IMR-90 (cell line): ENCODE results near the gene USH2A. TPM values are rescaled to one million over a fixed set of nuclear protein-coding genes. Genes with fewer than 3 reads are reported as not detected.

Experiments used
- ATAC-seq: fragments of 200-7000 bp; cut with Tn5 transposase; 2 replicates; pipeline ENCODE4 v1.9.1; 2020; ENCODE audit warnings: low read depth, mild to moderate bottlenecking, moderate library complexity
- BruUV-seq: library from RNA; stranded (reverse); fragments of 400-500 nt; replicated peaks from 2 replicates; lab custom pipeline; 2021; lab: Mats Ljungman, UMichigan
- CTCF ChIA-PET: fragments of 300-600 bp; formaldehyde crosslinking; extraction: SDS; loops from one replicate; lab custom pipeline; 2021; ENCODE audit warnings: antibody characterized with exemption; lab: Yijun Ruan, JAX
- POLR2A ChIA-PET: fragments of 300-600 bp; sonication (Branson Sonifier 250); formaldehyde crosslinking; loops from one replicate; lab custom pipeline; 2022; ENCODE audit warnings: antibody characterized with exemption; ENCODE audit not compliant: unreplicated experiment; lab: Charles Lee
- DNase-seq: peaks from one replicate; pipeline ENCODE4 v3.0.0; 2013
- H2AFZ ChIP-seq: replicated peaks from 2 replicates; pipeline ENCODE3; 2013; ENCODE audit warnings: low read length, mild to moderate bottlenecking; ENCODE audit not compliant: poor library complexity
- H2AK5ac ChIP-seq: 2 replicates; pipeline ENCODE4 v1.6.1; 2013; ENCODE audit warnings: low read depth, low read length, inconsistent platforms
- H2AK9ac ChIP-seq: replicated peaks from 2 replicates; pipeline ENCODE3; 2013; ENCODE audit warnings: mild to moderate bottlenecking, low read depth, low read length, moderate library complexity; ENCODE audit not compliant: poor library complexity
- H2BK120ac ChIP-seq: 2 replicates; pipeline ENCODE4 v1.6.1; 2013; ENCODE audit warnings: low read depth, low read length, inconsistent platforms
- H2BK15ac ChIP-seq: 3 replicates; pipeline ENCODE4 v1.6.1; 2013; ENCODE audit warnings: low read depth, low read length, inconsistent platforms
- H2BK20ac ChIP-seq: 2 replicates; pipeline ENCODE4 v1.6.1; 2013; ENCODE audit warnings: low read depth, mild to moderate bottlenecking, inconsistent platforms, low read length, moderate library complexity
- H2BK5ac ChIP-seq: 2 replicates; pipeline ENCODE4 v1.6.1; 2013; ENCODE audit warnings: mild to moderate bottlenecking, low read depth, low read length, inconsistent platforms; ENCODE audit not compliant: poor library complexity, severe bottlenecking
- H3K14ac ChIP-seq: replicated peaks from 2 replicates; pipeline ENCODE4 v1.6.1; 2013; ENCODE audit warnings: low read depth, low read length, inconsistent platforms
- H3K18ac ChIP-seq: 2 replicates; pipeline ENCODE4 v1.6.1; 2013; ENCODE audit warnings: low read depth, low read length, control low read depth
- H3K23ac ChIP-seq: 2 replicates; pipeline ENCODE4 v1.6.1; 2013; ENCODE audit warnings: low read depth, low read length, inconsistent platforms
- H3K27ac ChIP-seq: 2 replicates; pipeline ENCODE4 v1.5.1; 2013; ENCODE audit warnings: mild to moderate bottlenecking, control low read depth, low read length; ENCODE audit not compliant: insufficient read depth
- H3K27me3 ChIP-seq: 2 replicates; pipeline ENCODE4 v1.6.1; 2013; ENCODE audit warnings: low read length; ENCODE audit not compliant: control insufficient read depth, insufficient read depth
- H3K36me3 ChIP-seq: 2 replicates; pipeline ENCODE4 v1.6.1; 2013; ENCODE audit warnings: low read length, mixed read lengths; ENCODE audit not compliant: control insufficient read depth, insufficient read depth
- H3K4ac ChIP-seq: 2 replicates; pipeline ENCODE4 v1.6.1; 2013; ENCODE audit warnings: low read depth, low read length, inconsistent platforms
- H3K4me1 ChIP-seq: 2 replicates; pipeline ENCODE4 v1.6.1; 2013; ENCODE audit warnings: low read length, mixed read lengths; ENCODE audit not compliant: control insufficient read depth, insufficient read depth
- H3K4me2 ChIP-seq: 2 replicates; pipeline ENCODE4 v1.6.1; 2013; ENCODE audit warnings: low read depth, mild to moderate bottlenecking, control low read depth, low read length, moderate library complexity
- H3K4me3 ChIP-seq: 2 replicates; pipeline ENCODE4 v1.5.1; 2013; ENCODE audit warnings: low read depth, mild to moderate bottlenecking, control low read depth, low read length, moderate library complexity; ENCODE audit not compliant: insufficient read depth
- H3K56ac ChIP-seq: 2 replicates; pipeline ENCODE4 v1.6.1; 2013; ENCODE audit warnings: low read length, inconsistent platforms; ENCODE audit not compliant: insufficient read depth; ENCODE audit errors: extremely low read depth
- H3K79me1 ChIP-seq, 2 experiments: 2 replicates each; pipeline ENCODE4 v1.6.1; 2013; ENCODE audit warnings: low read length in 2 of 2, inconsistent platforms in 1 of 2, low read depth in 1 of 2
- H3K9ac ChIP-seq: 2 replicates; pipeline ENCODE4 v1.6.1; 2013; ENCODE audit warnings: low read depth, low read length, control low read depth
- H3K9me1 ChIP-seq: 2 replicates; pipeline ENCODE4 v1.6.1; 2013; ENCODE audit warnings: low read length, inconsistent platforms; ENCODE audit not compliant: insufficient read depth
- H3K9me3 ChIP-seq: 2 replicates; pipeline ENCODE4 v1.6.1; 2013; ENCODE audit warnings: low read length; ENCODE audit not compliant: control insufficient read depth, insufficient read depth
- H4K20me1 ChIP-seq: 2 replicates; pipeline ENCODE4 v1.6.1; 2013; ENCODE audit warnings: low read length, inconsistent platforms; ENCODE audit not compliant: insufficient read depth
- H4K5ac ChIP-seq: 2 replicates; pipeline ENCODE4 v1.6.1; 2013; ENCODE audit warnings: mild to moderate bottlenecking, low read depth, low read length, control low read depth
- H4K8ac ChIP-seq, 2 experiments: 2 replicates each; pipeline ENCODE4 v1.6.1; 2013; ENCODE audit warnings: low read depth in 2 of 2, low read length in 2 of 2, control low read depth in 1 of 2, inconsistent platforms in 1 of 2
- H4K91ac ChIP-seq: 2 replicates; pipeline ENCODE4 v1.6.1; 2013; ENCODE audit warnings: low read depth, low read length, inconsistent platforms; ENCODE audit not compliant: insufficient read depth
- BHLHE40 ChIP-seq: fragments of 150-350 bp; IDR thresholded peaks from 2 replicates; pipeline ENCODE4 v1.6.1; 2016; ENCODE audit warnings: mild to moderate bottlenecking, low read depth, low read length
- CEBPB ChIP-seq: IDR thresholded peaks from 2 replicates; pipeline ENCODE4 v1.6.1; 2012; ENCODE audit warnings: low read depth, low read length, improper control_type of control experiment
- CHD1 ChIP-seq: IDR thresholded peaks from 2 replicates; pipeline ENCODE4 v1.6.1; 2012; ENCODE audit warnings: low read depth, low read length, improper control_type of control experiment
- CTCF ChIP-seq: conservative IDR thresholded peaks from 2 replicates; pipeline ENCODE4 v1.5.1; 2012; ENCODE audit warnings: mild to moderate bottlenecking, low read depth, low read length, improper control_type of control experiment
- FOS ChIP-seq: fragments of 150-350 bp; IDR thresholded peaks from 2 replicates; pipeline ENCODE4 v1.6.1; 2016; ENCODE audit warnings: low read depth, low read length
- MAFK ChIP-seq: IDR thresholded peaks from 2 replicates; pipeline ENCODE4 v1.6.1; 2012; ENCODE audit warnings: low read depth, low read length, improper control_type of control experiment
- MAZ ChIP-seq: IDR thresholded peaks from 2 replicates; pipeline ENCODE4 v1.6.1; 2012; ENCODE audit warnings: low read depth, mild to moderate bottlenecking, low read length, improper control_type of control experiment, moderate library complexity, borderline replicate concordance
- MXI1 ChIP-seq: IDR thresholded peaks from 2 replicates; pipeline ENCODE4 v1.6.1; 2012; ENCODE audit warnings: low read depth, mild to moderate bottlenecking, low read length, moderate library complexity, borderline replicate concordance
- NFE2L2 ChIP-seq: fragments of 150-350 bp; IDR thresholded peaks from 2 replicates; pipeline ENCODE4 v1.6.1; 2016; ENCODE audit warnings: low read depth, mild to moderate bottlenecking, low read length
- POLR2A ChIP-seq: IDR thresholded peaks from 2 replicates; pipeline ENCODE4 v1.6.1; 2012; ENCODE audit warnings: mild to moderate bottlenecking, low read depth, low read length
- RAD21 ChIP-seq: IDR thresholded peaks from 2 replicates; pipeline ENCODE4 v1.6.1; 2012; ENCODE audit warnings: low read length, improper control_type of control experiment
- RCOR1 ChIP-seq: IDR thresholded peaks from 2 replicates; pipeline ENCODE4 v1.6.1; 2012; ENCODE audit warnings: mild to moderate bottlenecking, low read length, improper control_type of control experiment; ENCODE audit not compliant: insufficient replicate concordance
- RFX5 ChIP-seq: IDR thresholded peaks from 2 replicates; pipeline ENCODE4 v1.8.0; 2012; ENCODE audit warnings: low read depth, mild to moderate bottlenecking, low read length, moderate library complexity
- SMC3 ChIP-seq: fragments of 150-350 bp; IDR thresholded peaks from 2 replicates; pipeline ENCODE4 v1.6.1; 2016; ENCODE audit warnings: low read depth, mild to moderate bottlenecking, antibody characterized with exemption, low read length, moderate library complexity
- WGBS, 2 experiments: methylation state at CpG; one replicate each; pipeline versions ENCODE4 v1.1.5 to v1.1.7; 2013; ENCODE audit warnings: missing lambda C conversion rate in 2 of 2; ENCODE audit not compliant: insufficient read length in 1 of 2; ENCODE audit errors: extremely low coverage in 2 of 2; 5-methylcytosine and 5-hydroxymethylcytosine counted together
- dilution Hi-C: fragments of 300-500 bp; cut with HindIII; formaldehyde crosslinking; loops from one replicate; pipeline ENCODE4 v1.14.3; 2018; ENCODE audit warnings: low sequenced_read_pairs; ENCODE audit not compliant: unreplicated experiment
- in situ Hi-C: fragments of 300-500 bp; cut with MboI; formaldehyde crosslinking; loops from 3 replicates; pipeline ENCODE4 v1.14.3; 2019; ENCODE audit warnings: low sequenced_read_pairs, inconsistent platforms, mixed read lengths
- intact Hi-C: fragments of 100-400 bp; cut with micrococcal nuclease; formaldehyde crosslinking; loops from 2 replicates; pipeline ENCODE4 v1.10.0; 2022
- polyA plus RNA-seq, 3 experiments: library from polyadenylated mRNA; depleted of rRNA; stranded (reverse); fragments of >200 nt; gene quantifications; 2 replicates each; pipeline ENCODE4 v1.2.3, GENCODE V29; 2012; ENCODE audit warnings: low replicate concordance in 1 of 3
- total RNA-seq: library from RNA; depleted of rRNA; stranded (reverse); fragments of >200 nt; gene quantifications from 2 replicates; pipeline ENCODE4 v1.2.3, GENCODE V29; 2012
- TF ChIP-seq, protein P1 (sequence below): fragments of 150-350 bp; IDR thresholded peaks from 2 replicates; pipeline ENCODE4 v1.6.1; 2017; ENCODE audit warnings: mild to moderate bottlenecking, antibody characterized with exemption, low read length, low read depth
- TF ChIP-seq, protein P2 (sequence below): fragments of 150-350 bp; IDR thresholded peaks from 2 replicates; pipeline ENCODE4 v1.6.1; 2016; ENCODE audit warnings: low read depth, mild to moderate bottlenecking, low read length, moderate library complexity, borderline replicate concordance

USH2A gene
- total and polyA plus RNA-seq, 2 of the 4 experiments (the other 2 are of a cell fraction), result under 0.01 to 0.02 TPM

DNA sequence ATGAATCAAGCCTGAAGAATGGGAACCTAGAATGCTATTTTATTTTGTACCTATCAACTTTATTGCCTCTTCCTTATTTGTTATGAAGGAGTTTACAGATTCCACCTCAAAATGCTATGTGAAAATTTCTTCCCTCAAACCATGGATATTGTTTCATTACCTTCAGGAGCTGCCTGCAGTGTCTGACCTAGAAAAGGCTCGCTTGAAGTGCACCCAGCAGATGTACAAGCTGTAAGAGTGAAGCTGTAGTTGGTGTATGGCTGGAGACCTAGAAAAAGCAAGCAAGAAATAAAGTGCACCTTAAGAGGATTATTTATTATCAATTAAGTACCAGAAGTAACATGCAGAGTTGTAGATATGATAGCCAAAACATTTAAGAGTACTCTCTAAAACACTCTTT is 656.7 kb downstream of the USH2A start:
- Histone ChIP-seq H3K9me1 (no peaks in the 10 kb centered on the region), H2AK9ac (no peak overlapping the region), H3K36me3 (no peaks in the 10 kb centered on the region), H3K27me3 (no peaks in the 10 kb centered on the region), H3K23ac (no peak overlapping the region), H4K8ac (no peak overlapping the region), H3K9ac (no peak overlapping the region), H3K14ac (no peak overlapping the region), H2BK15ac (no peak overlapping the region), H2BK5ac (no peak overlapping the region), H4K91ac (no peak overlapping the region), H2AFZ (no peak overlapping the region), H3K79me1 (no peaks in the 10 kb centered on the region), H2BK20ac (no peak overlapping the region), H3K4me1 (no peaks in the 10 kb centered on the region), H3K4me2 (no peak overlapping the region), H3K27ac (no peak overlapping the region), H3K4ac (no peak overlapping the region), H3K4me3 (no peak overlapping the region), H4K5ac (no peak overlapping the region), H2BK120ac (no peak overlapping the region), H3K18ac (no peak overlapping the region), H3K9me3 (no peaks in the 10 kb centered on the region), H2AK5ac (no peak overlapping the region), H3K56ac (no peak overlapping the region), H4K20me1 (no peaks in the 10 kb centered on the region)
- no CpG with 5 or more reads among the region's 1 CpG for WGBS, 2 experiments
- in situ Hi-C loops, result no loop called here
- POLR2A ChIA-PET, result no interaction called here
- intact Hi-C loops, result no loop called here
- ATAC-seq (no peak), DNase-seq (no peak)
- no TSS peak for BruUV-seq
- no peak for TF ChIP-seq CEBPB
- no peak for TF ChIP-seq MAZ
- no peak for TF ChIP-seq NFE2L2
- TF ChIP-seq MAFK, result no peak
- no peak for TF ChIP-seq CHD1
- TF ChIP-seq, protein P1, sequence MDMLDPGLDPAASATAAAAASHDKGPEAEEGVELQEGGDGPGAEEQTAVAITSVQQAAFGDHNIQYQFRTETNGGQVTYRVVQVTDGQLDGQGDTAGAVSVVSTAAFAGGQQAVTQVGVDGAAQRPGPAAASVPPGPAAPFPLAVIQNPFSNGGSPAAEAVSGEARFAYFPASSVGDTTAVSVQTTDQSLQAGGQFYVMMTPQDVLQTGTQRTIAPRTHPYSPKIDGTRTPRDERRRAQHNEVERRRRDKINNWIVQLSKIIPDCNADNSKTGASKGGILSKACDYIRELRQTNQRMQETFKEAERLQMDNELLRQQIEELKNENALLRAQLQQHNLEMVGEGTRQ, result no peak
- TF ChIP-seq, protein P2, sequence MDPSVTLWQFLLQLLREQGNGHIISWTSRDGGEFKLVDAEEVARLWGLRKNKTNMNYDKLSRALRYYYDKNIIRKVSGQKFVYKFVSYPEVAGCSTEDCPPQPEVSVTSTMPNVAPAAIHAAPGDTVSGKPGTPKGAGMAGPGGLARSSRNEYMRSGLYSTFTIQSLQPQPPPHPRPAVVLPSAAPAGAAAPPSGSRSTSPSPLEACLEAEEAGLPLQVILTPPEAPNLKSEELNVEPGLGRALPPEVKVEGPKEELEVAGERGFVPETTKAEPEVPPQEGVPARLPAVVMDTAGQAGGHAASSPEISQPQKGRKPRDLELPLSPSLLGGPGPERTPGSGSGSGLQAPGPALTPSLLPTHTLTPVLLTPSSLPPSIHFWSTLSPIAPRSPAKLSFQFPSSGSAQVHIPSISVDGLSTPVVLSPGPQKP, result no peak
- no peak for TF ChIP-seq RCOR1
- no peak for TF ChIP-seq FOS
- TF ChIP-seq CTCF, result no peak
- no peak for TF ChIP-seq RFX5
- TF ChIP-seq BHLHE40, result no peak
- no peak for TF ChIP-seq SMC3
- TF ChIP-seq POLR2A, result no peak
- no peak for TF ChIP-seq MXI1
- no peak for TF ChIP-seq RAD21
- CTCF ChIA-PET, result no interaction called here
- dilution Hi-C loops, result no loop called here
